ENCODE results near the gene UBASH3A.

UBASH3A gene

GRCh38 chr21:42403611-42404231 is at the start of gene UBASH3A:
TSS of gene UBASH3A (plus strand) at chr21:42403902. CDS start at chr21:42403946, 44 bp downstream.
- H3K4me3 ChIP-seq: no peak within 1 kb of the TSS
- no peaks in the 10 kb centered on the region for H3K9me3 ChIP-seq
- H3K36me3 ChIP-seq (replicated peaks): no peaks in the 10 kb centered on the region
- no peaks in the 10 kb centered on the region for H3K27me3 ChIP-seq (ENCODE audit: low read depth)
- H3K4me1 ChIP-seq: no peaks in the 10 kb centered on the region
- DNase-seq (ENCODE audit: low spot score in 2 of 2): no peak
- in situ Hi-C loops (cut with MboI; ENCODE audit: low sequenced_read_pairs): no loop called here

DNA sequence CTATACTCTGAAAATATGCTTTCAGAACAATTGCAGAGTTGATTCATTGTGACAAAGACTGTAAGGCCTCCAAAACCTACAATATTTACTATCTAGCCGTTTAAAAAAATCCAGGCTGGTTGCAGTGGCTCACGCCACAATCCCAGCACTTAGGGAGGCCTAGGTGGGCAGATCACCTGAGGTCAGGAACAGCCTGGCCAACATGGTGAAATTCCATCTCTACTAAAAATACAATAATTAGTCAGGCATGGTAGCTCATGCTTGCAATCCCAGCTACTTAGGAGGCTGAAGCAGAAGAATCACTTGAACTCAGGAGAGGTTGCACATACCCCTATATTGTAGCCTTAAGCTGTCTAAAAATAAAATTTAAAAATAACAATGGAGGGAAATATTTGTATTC is 47.7 kb upstream of the UBASH3A start:
- in situ Hi-C loops (cut with MboI; ENCODE audit: low sequenced_read_pairs): no loop called here
- Histone ChIP-seq H3K9me3 (no peaks in the 10 kb centered on the region), H3K27me3 (ENCODE audit: low read depth) (no peaks in the 10 kb centered on the region), H3K4me3 (no peak overlapping the region), H3K4me1 (no peaks in the 10 kb centered on the region), H3K36me3 (replicated peaks) (no peaks in the 10 kb centered on the region)
- DNase-seq (ENCODE audit: low spot score in 2 of 2): no peak

GRCh38 chr21:42356650-42357049 is 47.1 kb upstream of the UBASH3A start:
- Histone ChIP-seq H3K27me3 (ENCODE audit: low read depth) (no peaks in the 10 kb centered on the region), H3K36me3 (replicated peaks) (no peaks in the 10 kb centered on the region), H3K9me3 (no peaks in the 10 kb centered on the region), H3K4me3 (no peak overlapping the region), H3K4me1 (no peaks in the 10 kb centered on the region)
- no peak for DNase-seq (ENCODE audit: low spot score in 2 of 2)
- in situ Hi-C loops (cut with MboI; ENCODE audit: low sequenced_read_pairs): no loop called here

GRCh38 chr21:42357307-42357706 is 46.4 kb upstream of the UBASH3A start:
- H3K4me3 ChIP-seq: no peak overlapping the region
- H3K36me3 ChIP-seq (replicated peaks): no peaks in the 10 kb centered on the region
- in situ Hi-C loops (cut with MboI; ENCODE audit: low sequenced_read_pairs): no loop called here
- H3K9me3 ChIP-seq: no peaks in the 10 kb centered on the region
- no peaks in the 10 kb centered on the region for H3K4me1 ChIP-seq
- H3K27me3 ChIP-seq (ENCODE audit: low read depth): no peaks in the 10 kb centered on the region
- no peak for DNase-seq (ENCODE audit: low spot score in 2 of 2)

- Histone ChIP-seq H3K4me3 (no peak overlapping the region), H3K4me1 (no peaks in the 10 kb centered on the region), H3K27me3 (ENCODE audit: low read depth) (no peaks in the 10 kb centered on the region), H3K36me3 (replicated peaks) (no peaks in the 10 kb centered on the region), H3K9me3 (no peaks in the 10 kb centered on the region)
- in situ Hi-C loops (cut with MboI; ENCODE audit: low sequenced_read_pairs): no loop called here
- no peak for DNase-seq (ENCODE audit: low spot score in 2 of 2)
These were observed 45.4 kb upstream of the UBASH3A start for GRCh38 chr21:42358261-42358660.

DNA sequence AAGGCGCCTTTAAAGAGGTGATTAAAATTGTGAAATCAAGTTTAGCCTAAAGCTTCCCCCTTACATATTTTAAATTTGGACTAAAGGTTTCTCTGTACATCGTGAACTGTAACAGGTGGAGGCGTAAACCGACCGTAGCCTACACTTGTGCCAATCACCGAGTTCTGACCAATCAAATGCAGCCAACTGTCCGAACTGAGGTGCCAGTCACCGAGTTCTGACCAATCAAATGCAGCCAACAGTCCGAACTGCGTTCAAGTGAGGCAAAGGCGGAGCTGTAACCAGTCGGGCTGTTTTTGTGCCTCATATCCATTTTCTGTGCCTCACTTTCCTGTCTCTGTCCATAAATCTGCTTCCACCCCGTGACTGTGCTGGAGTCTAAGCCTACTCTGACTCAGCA is 44.8 kb upstream of the UBASH3A start:
- no peak for DNase-seq (ENCODE audit: low spot score in 2 of 2)
- no peaks in the 10 kb centered on the region for H3K4me1 ChIP-seq
- in situ Hi-C loops (cut with MboI; ENCODE audit: low sequenced_read_pairs): no loop called here
- H3K4me3 ChIP-seq: no peak overlapping the region
- no peaks in the 10 kb centered on the region for H3K36me3 ChIP-seq (replicated peaks)
- H3K9me3 ChIP-seq: no peaks in the 10 kb centered on the region
- no peaks in the 10 kb centered on the region for H3K27me3 ChIP-seq (ENCODE audit: low read depth)

DNA sequence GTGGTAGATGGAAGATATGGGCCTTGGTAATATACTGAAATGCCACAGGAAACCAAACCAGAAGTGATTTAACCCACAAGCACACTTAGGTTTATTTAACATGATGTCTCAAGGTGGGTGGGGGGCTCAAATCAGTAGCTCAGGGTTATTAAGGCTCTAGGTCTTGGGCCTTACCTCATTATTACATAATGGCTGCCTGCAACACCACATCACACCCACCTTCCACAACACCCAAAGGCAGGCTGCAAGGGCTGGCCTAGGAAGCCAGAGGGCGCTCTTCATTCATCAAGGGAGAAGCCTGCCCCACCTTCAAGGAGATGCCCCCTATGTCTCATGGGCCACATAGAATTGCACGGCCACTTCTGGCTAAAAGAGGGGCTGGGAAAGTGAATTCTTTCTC is 43.4 kb upstream of the UBASH3A start:
- no peaks in the 10 kb centered on the region for H3K27me3 ChIP-seq (ENCODE audit: low read depth)
- no peaks in the 10 kb centered on the region for H3K4me1 ChIP-seq
- DNase-seq (ENCODE audit: low spot score in 2 of 2): no peak
- H3K9me3 ChIP-seq: no peaks in the 10 kb centered on the region
- H3K36me3 ChIP-seq (replicated peaks): no peaks in the 10 kb centered on the region
- H3K4me3 ChIP-seq: no peak overlapping the region
- in situ Hi-C loops (cut with MboI; ENCODE audit: low sequenced_read_pairs): no loop called here

DNA sequence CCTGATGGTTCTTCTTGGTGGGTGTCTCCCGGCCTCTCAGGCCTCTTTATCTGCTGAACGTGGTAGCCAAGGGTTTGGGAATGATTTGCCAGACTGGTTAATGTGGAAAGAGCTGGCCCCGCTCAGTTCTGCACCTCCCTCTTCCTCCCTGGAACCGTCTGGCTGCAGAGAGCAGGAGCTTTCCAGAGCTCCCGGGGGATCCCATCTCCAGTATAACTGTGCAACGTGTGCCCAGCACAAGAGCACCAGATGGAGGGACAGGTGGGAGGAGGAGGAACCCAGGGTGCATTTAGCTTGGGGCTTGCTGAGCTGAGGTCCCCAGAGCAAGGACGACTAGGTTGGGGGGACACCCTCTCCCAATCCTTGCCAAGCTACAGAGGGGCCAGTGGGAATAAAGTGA is 42.4 kb upstream of the UBASH3A start:
- Histone ChIP-seq H3K36me3 (replicated peaks) (no peaks in the 10 kb centered on the region), H3K4me3 (no peak overlapping the region), H3K9me3 (no peaks in the 10 kb centered on the region), H3K27me3 (ENCODE audit: low read depth) (no peaks in the 10 kb centered on the region), H3K4me1 (no peaks in the 10 kb centered on the region)
- in situ Hi-C loops (cut with MboI; ENCODE audit: low sequenced_read_pairs): no loop called here
- no peak for DNase-seq (ENCODE audit: low spot score in 2 of 2)

DNA sequence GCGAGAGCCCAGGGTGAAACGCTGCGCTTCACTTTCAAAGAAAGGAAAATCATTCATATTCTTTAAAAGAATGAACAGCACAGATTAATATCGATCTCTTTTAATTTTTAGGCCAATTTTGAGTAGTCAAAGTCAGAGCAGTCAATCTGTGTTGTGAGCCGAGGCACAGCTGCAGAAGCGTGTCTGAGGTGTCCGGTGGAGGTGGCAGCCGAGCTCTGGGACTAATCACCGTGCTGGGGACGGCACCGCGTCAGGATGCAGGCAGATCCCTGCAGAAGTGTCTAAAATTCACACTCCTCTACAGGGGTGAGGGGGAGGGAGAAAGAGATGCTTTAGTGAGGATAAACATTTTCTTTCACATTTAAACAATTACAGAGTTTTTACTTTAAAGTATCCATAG is 41.5 kb upstream of the UBASH3A start:
- in situ Hi-C loops (cut with MboI; ENCODE audit: low sequenced_read_pairs): no loop called here
- no peak for DNase-seq (ENCODE audit: low spot score in 2 of 2)
- no peaks in the 10 kb centered on the region for H3K9me3 ChIP-seq
- no peaks in the 10 kb centered on the region for H3K4me1 ChIP-seq
- no peaks in the 10 kb centered on the region for H3K36me3 ChIP-seq (replicated peaks)
- no peaks in the 10 kb centered on the region for H3K27me3 ChIP-seq (ENCODE audit: low read depth)
- no peak overlapping the region for H3K4me3 ChIP-seq

GRCh38 chr21:42362700-42363099 is 41.0 kb upstream of the UBASH3A start:
- H3K4me1 ChIP-seq: no peaks in the 10 kb centered on the region
- no peak overlapping the region for H3K4me3 ChIP-seq
- H3K9me3 ChIP-seq: no peaks in the 10 kb centered on the region
- H3K36me3 ChIP-seq (replicated peaks): no peaks in the 10 kb centered on the region
- H3K27me3 ChIP-seq (ENCODE audit: low read depth): no peaks in the 10 kb centered on the region
- in situ Hi-C loops (cut with MboI; ENCODE audit: low sequenced_read_pairs): no loop called here
- no peak for DNase-seq (ENCODE audit: low spot score in 2 of 2)

DNA sequence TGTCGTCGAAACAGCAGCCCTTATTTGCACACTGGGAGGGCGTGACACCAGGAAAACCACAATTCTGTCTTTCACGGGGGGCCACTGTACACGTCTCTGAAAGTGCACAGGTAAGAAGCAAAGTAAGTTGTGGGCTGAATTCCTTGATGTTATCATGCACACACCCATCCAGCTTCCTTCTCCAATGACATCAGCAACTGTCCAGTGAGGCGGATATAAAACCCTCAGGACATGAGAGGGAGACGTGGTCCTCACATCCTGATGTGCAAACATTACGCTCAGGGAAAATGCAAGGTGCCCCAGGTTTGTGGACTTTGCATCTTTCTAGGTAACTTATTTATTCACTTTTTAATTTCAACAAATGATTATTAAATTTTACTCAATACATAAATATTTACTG is 40.4 kb upstream of the UBASH3A start:
- H3K27me3 ChIP-seq (ENCODE audit: low read depth): no peaks in the 10 kb centered on the region
- H3K36me3 ChIP-seq (replicated peaks): no peaks in the 10 kb centered on the region
- no peaks in the 10 kb centered on the region for H3K4me1 ChIP-seq
- in situ Hi-C loops (cut with MboI; ENCODE audit: low sequenced_read_pairs): no loop called here
- H3K9me3 ChIP-seq: no peaks in the 10 kb centered on the region
- no peak overlapping the region for H3K4me3 ChIP-seq
- no peak for DNase-seq (ENCODE audit: low spot score in 2 of 2)

GRCh38 chr21:42364304-42364865 is 39.3 kb upstream of the UBASH3A start:
- in situ Hi-C loops (cut with MboI; ENCODE audit: low sequenced_read_pairs): no loop called here

GRCh38 chr21:42365770-42366169 is 37.9 kb upstream of the UBASH3A start:
- Histone ChIP-seq H3K9me3 (no peaks in the 10 kb centered on the region), H3K27me3 (ENCODE audit: low read depth) (no peaks in the 10 kb centered on the region), H3K4me3 (no peak overlapping the region), H3K4me1 (no peaks in the 10 kb centered on the region), H3K36me3 (replicated peaks) (no peaks in the 10 kb centered on the region)
- in situ Hi-C loops (cut with MboI; ENCODE audit: low sequenced_read_pairs): no loop called here
- no peak for DNase-seq (ENCODE audit: low spot score in 2 of 2)

More at GRCh38 chr21:42364304-42364865, 39.3 kb upstream of the UBASH3A start:
- Histone ChIP-seq H3K27me3 (ENCODE audit: low read depth) (no peaks in the 10 kb centered on the region), H3K4me1 (no peaks in the 10 kb centered on the region), H3K4me3 (no peak overlapping the region), H3K36me3 (replicated peaks) (no peaks in the 10 kb centered on the region), H3K9me3 (no peaks in the 10 kb centered on the region)
- DNase-seq (ENCODE audit: low spot score in 2 of 2): no peak

GRCh38 chr21:42366292-42367010 is 37.3 kb upstream of the UBASH3A start, which contains the start of gene TFF1:
TSS of gene TFF1 (minus strand) at chr21:42366535. CDS start at chr21:42366495, 40 bp downstream.
- no peak for DNase-seq (ENCODE audit: low spot score in 2 of 2)
- H3K4me1 ChIP-seq: no peaks in the 10 kb centered on the region
- H3K27me3 ChIP-seq (ENCODE audit: low read depth): no peaks in the 10 kb centered on the region

More at GRCh38 chr21:42366292-42367010, 37.3 kb upstream of the UBASH3A start, which contains the start of gene TFF1:
- Histone ChIP-seq H3K4me3 (no peak within 1 kb of the TSS), H3K36me3 (replicated peaks) (no peaks in the 10 kb centered on the region), H3K9me3 (no peaks in the 10 kb centered on the region)
- in situ Hi-C loops (cut with MboI; ENCODE audit: low sequenced_read_pairs): no loop called here

Measured in HAP-1 (cell line).